ENCODE data around the gene SETDB2. TPM values are rescaled to one million over a fixed set of nuclear protein-coding genes. Genes with fewer than 3 reads are reported as not detected.

The SETDB2 gene
- total RNA-seq, 2 donors from 2014 or later = 9.0 to 17.6 TPM

DNA sequence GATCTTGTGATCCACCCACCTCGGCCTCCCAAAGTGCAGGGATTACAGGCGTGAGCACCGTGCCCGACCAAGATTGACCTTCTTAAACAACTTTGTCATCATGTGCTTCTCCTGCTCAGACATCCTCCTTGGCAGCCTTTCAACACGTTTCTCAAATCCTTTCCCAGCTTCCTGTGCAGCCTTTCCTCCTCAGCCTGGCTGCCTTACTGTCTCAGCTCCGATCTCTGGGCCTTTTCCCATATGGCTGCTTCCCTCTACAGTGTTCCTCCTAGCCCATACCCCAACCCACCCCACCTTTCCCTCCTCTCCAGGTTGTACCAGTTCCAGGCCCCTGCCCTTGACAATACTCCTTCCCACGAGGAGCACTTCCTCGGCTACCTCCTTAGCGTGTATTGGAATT is 58.9 kb downstream of the SETDB2 start:
- WGBS = 64% methylated on average over 9 of the region's 9 CpGs
- TF ChIP-seq CTCF (IDR thresholded peaks at IDR 0.05) (no peak), POLR2A (IDR thresholded peaks at IDR 0.05) (no peak), POLR2AphosphoS5 (IDR thresholded peaks at IDR 0.05) (no peak)
- no peak for DNase-seq (ENCODE audit: low spot score)
- Histone ChIP-seq H3K27me3 (replicated peaks; ENCODE audit: insufficient read depth) (no peaks in the 10 kb centered on the region), H3K4me3 (no peak overlapping the region), H3K36me3 (no peaks in the 10 kb centered on the region), H3K27ac (no peak overlapping the region), H3K9me3 (no peaks in the 10 kb centered on the region), H3K4me1 (replicated peaks) (no peaks in the 10 kb centered on the region)
- intact Hi-C loops (cut with DNase I) = no loop called here

DNA sequence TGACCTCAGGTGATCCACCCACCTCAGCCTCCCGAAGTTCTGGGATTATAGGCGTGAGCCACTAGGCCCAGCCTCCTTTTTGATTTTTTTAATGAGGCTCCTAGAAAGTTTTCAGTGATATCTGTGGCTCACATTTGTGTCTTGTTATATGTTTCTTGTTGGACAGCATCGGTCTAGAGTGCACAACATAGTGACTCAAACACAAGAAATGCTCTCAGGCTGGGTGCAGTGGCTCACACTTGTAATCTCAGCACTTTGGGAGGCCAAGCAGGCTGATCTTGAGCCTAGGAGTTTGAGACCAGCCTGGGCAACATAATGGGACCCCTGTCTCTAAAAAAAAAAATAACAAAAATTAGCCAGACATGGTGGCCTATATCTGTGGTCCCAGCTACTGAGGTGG is 59.9 kb downstream of the SETDB2 start:
- Histone ChIP-seq H3K4me3 (no peak overlapping the region), H3K9me3 (no peaks in the 10 kb centered on the region), H3K27ac (no peak overlapping the region), H3K4me1 (replicated peaks) (no peaks in the 10 kb centered on the region), H3K36me3 (no peaks in the 10 kb centered on the region), H3K27me3 (replicated peaks; ENCODE audit: insufficient read depth) (no peaks in the 10 kb centered on the region)
- intact Hi-C loops (cut with DNase I) = no loop called here
- no peak for DNase-seq (ENCODE audit: low spot score)
- WGBS = 94% methylated on average over 3 of the region's 3 CpGs
- no peak for TF ChIP-seq POLR2A (IDR thresholded peaks at IDR 0.05)
- TF ChIP-seq POLR2AphosphoS5 (IDR thresholded peaks at IDR 0.05) = no peak
- no peak for TF ChIP-seq CTCF (IDR thresholded peaks at IDR 0.05)

DNA sequence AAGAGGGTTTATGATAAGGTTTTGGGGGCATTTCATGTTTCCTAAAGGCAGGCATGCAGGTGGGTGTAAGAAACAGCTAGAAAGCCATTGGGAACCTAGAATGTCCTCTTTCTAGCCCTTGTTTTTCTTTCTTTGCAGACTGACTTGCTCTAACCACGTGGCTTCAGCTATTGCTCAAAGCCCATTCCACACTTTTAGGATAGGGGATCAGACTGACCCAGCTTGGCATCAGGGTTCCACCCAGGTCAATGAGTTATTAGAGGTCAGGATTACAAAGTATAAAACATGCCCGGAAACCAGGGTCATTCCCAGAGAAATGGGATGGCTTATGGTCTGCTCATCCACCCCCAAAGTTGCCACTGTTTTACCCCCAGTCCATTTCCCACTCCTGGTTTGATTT is 68.5 kb downstream of the SETDB2 start:
- WGBS = 90% methylated on average over 2 of the region's 2 CpGs
- Histone ChIP-seq H3K27ac (no peak overlapping the region), H3K4me1 (replicated peaks) (no peaks in the 10 kb centered on the region), H3K9me3 (no peaks in the 10 kb centered on the region), H3K4me3 (no peak overlapping the region), H3K36me3 (no peaks in the 10 kb centered on the region), H3K27me3 (replicated peaks; ENCODE audit: insufficient read depth) (no peaks in the 10 kb centered on the region)
- no peak for DNase-seq (ENCODE audit: low spot score)
- TF ChIP-seq POLR2AphosphoS5 (IDR thresholded peaks at IDR 0.05) (no peak), CTCF (IDR thresholded peaks at IDR 0.05) (no peak), POLR2A (IDR thresholded peaks at IDR 0.05) (no peak)
- intact Hi-C loops (cut with DNase I) = no loop called here

- 92% methylated on average over 5 of the region's 5 CpGs for WGBS
- no peaks in the 10 kb centered on the region for H3K27me3 ChIP-seq (replicated peaks; ENCODE audit: insufficient read depth)
- intact Hi-C loops (cut with DNase I) = no loop called here
Observed at GRCh38 chr13:49516467-49516866, 72.4 kb downstream of the SETDB2 start.

More at GRCh38 chr13:49516467-49516866, 72.4 kb downstream of the SETDB2 start:
- H3K36me3 ChIP-seq = no peaks in the 10 kb centered on the region
- no peak overlapping the region for H3K27ac ChIP-seq
- H3K4me3 ChIP-seq = no peak overlapping the region
- no peaks in the 10 kb centered on the region for H3K4me1 ChIP-seq (replicated peaks)
- TF ChIP-seq POLR2AphosphoS5 (IDR thresholded peaks at IDR 0.05) (no peak), POLR2A (IDR thresholded peaks at IDR 0.05) (no peak), CTCF (IDR thresholded peaks at IDR 0.05) (no peak)
- DNase-seq (ENCODE audit: low spot score) = no peak
- no peaks in the 10 kb centered on the region for H3K9me3 ChIP-seq

Measured in prostate gland (tissue), 2 donors.